ENCODE results near the gene ANG.

Gene ANG

DNA sequence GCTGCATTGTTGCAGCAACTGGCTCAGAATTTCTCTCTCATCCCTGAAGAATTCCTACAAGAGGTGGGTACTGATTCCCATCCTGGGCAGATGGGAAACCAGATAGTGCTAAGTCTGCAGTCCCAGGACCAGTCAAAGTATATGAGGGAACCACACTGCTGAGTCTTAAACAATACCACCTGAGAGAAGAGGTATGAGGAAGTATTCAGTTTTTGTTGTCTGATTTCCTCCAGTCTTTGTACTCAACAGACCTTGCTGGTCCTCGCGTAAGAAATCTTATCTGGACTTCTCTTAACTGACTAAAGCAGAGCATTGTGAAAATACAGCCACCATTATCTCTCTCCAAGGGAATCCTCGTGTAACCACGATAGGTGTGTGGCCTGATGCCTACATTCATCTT is 53.6 kb downstream of the ANG start:
- no peak for DNase-seq (ENCODE audit: extremely low spot score)
- ChIA-PET POLR2A (no interaction called here), CTCF (no interaction called here)
- no peak for TF ChIP-seq SUZ12 (IDR thresholded peaks at IDR 0.05)
- no peak for TF ChIP-seq FOXA1 (IDR thresholded peaks at IDR 0.05)
- TF ChIP-seq BHLHE40 (IDR thresholded peaks at IDR 0.05; ENCODE audit: borderline replicate concordance), result no peak
- no peak for TF ChIP-seq LEF1 (IDR thresholded peaks at IDR 0.05; ENCODE audit: borderline replicate concordance)
- TF ChIP-seq NFRKB (IDR thresholded peaks at IDR 0.05), result no peak
- TF ChIP-seq PKNOX1 (IDR thresholded peaks at IDR 0.05), result no peak
- TF ChIP-seq FOXM1 (IDR thresholded peaks at IDR 0.05; ENCODE audit: borderline replicate concordance), result no peak
- TF ChIP-seq ZNF384 (IDR thresholded peaks at IDR 0.05), result no peak
- no peak for TF ChIP-seq FOXK2 (IDR thresholded peaks at IDR 0.05)
- TF ChIP-seq HDGF (IDR thresholded peaks at IDR 0.05; ENCODE audit: borderline replicate concordance), result no peak
- TF ChIP-seq CTBP1 (IDR thresholded peaks at IDR 0.05; ENCODE audit: borderline replicate concordance), result no peak
- no peak for TF ChIP-seq ELF4 (IDR thresholded peaks at IDR 0.05)

GRCh38 chr14:20743556-20743955 is 55.0 kb downstream of the ANG start:
- no peak for DNase-seq (ENCODE audit: extremely low spot score)
- ChIA-PET CTCF (interaction anchor here (0.8 kb wide), 1 partner anchor 15 kb away, joined by 6 read pairs; no protein-coding TSS in a partner anchor), POLR2A (no interaction called here)
- no peak for TF ChIP-seq TARDBP (IDR thresholded peaks at IDR 0.05)
- no peak for TF ChIP-seq HDGF (IDR thresholded peaks at IDR 0.05; ENCODE audit: borderline replicate concordance)
- no peak for TF ChIP-seq PKNOX1 (IDR thresholded peaks at IDR 0.05)
- TF ChIP-seq FOXM1 (IDR thresholded peaks at IDR 0.05; ENCODE audit: borderline replicate concordance), result no peak
- TF ChIP-seq SP1 (IDR thresholded peaks at IDR 0.05), result no peak
- TF ChIP-seq FOXA1 (IDR thresholded peaks at IDR 0.05), result no peak
- TF ChIP-seq ARNT (IDR thresholded peaks at IDR 0.05), result no peak
- TF ChIP-seq BHLHE40 (IDR thresholded peaks at IDR 0.05; ENCODE audit: borderline replicate concordance), result no peak
- TF ChIP-seq CTBP1 (IDR thresholded peaks at IDR 0.05; ENCODE audit: borderline replicate concordance), result no peak
- TF ChIP-seq SUZ12 (IDR thresholded peaks at IDR 0.05), result no peak
- TF ChIP-seq NFRKB (IDR thresholded peaks at IDR 0.05), result no peak
- TF ChIP-seq FOXK2 (IDR thresholded peaks at IDR 0.05), result no peak
- TF ChIP-seq LEF1 (IDR thresholded peaks at IDR 0.05; ENCODE audit: borderline replicate concordance), result no peak
- TF ChIP-seq L3MBTL2 (conservative IDR thresholded peaks at IDR 0.05), result no peak

All from HEK293T (cell line).